BJ (cell line): ENCODE data around the gene APEX2. TPM values are rescaled to one million over a fixed set of nuclear protein-coding genes. Genes with fewer than 3 reads are reported as not detected.
"Not testable (repeated sequence)": the region's sequence is repeated elsewhere in the genome, so short reads cannot be mapped to it uniquely, and the experiment has no call there.

Source experiments
- CTCF ChIA-PET: fragments of 350-600 bp; formaldehyde crosslinking; extraction: SDS; loops from one replicate; lab custom pipeline; 2021; ENCODE audit warnings: antibody characterized with exemption, inconsistent platforms; lab: Yijun Ruan, JAX
- POLR2A ChIA-PET: fragments of 300-600 bp; sonication (Branson Sonifier 250); formaldehyde crosslinking; extraction: SDS; loops from one replicate; lab custom pipeline; 2021; ENCODE audit warnings: antibody characterized with exemption; lab: Charles Lee
- DNase-seq: peaks from one replicate; pipeline ENCODE4 v3.0.0-alpha.2; 2011; ENCODE audit warnings: low read depth
- H3K27me3 ChIP-seq: 2 replicates; pipeline ENCODE4 v1.6.0; 2011; ENCODE audit warnings: low read length; ENCODE audit not compliant: control insufficient read depth, insufficient read depth
- H3K36me3 ChIP-seq: 2 replicates; pipeline ENCODE4 v1.5.1; 2011; ENCODE audit warnings: low read length; ENCODE audit not compliant: control insufficient read depth, insufficient read depth
- H3K4me3 ChIP-seq: 2 replicates; pipeline ENCODE4 v1.5.1; 2011; ENCODE audit warnings: low read depth, mild to moderate bottlenecking, control low read depth, low read length
- CTCF ChIP-seq: IDR thresholded peaks from 2 replicates; pipeline ENCODE4 v1.5.1; 2011; ENCODE audit warnings: low read depth, mild to moderate bottlenecking, control low read depth, inconsistent platforms, low read length, moderate library complexity; ENCODE audit not compliant: insufficient read depth
- polyA plus RNA-seq: library from polyadenylated mRNA; depleted of rRNA; stranded (reverse); fragments of >200 nt; gene quantifications from 2 replicates; pipeline ENCODE4 v1.2.3, GENCODE V29; 2011

APEX2 gene
- polyA plus RNA-seq, 1 experiment = 23.0 TPM

- ChIA-PET POLR2A (no interaction called here), CTCF (no interaction called here)
- Histone ChIP-seq H3K27me3 (no peaks in the 10 kb centered on the region), H3K4me3 (no peak overlapping the region), H3K36me3 (no peaks in the 10 kb centered on the region)
- DNase-seq = no peak
- TF ChIP-seq CTCF = no peak
Observed at GRCh38 chrX:54978448-54978847, 21.7 kb upstream of the APEX2 start.

- H3K27me3 ChIP-seq = no peaks in the 10 kb centered on the region
- POLR2A ChIA-PET = no interaction called here
- DNase-seq = no peak
Observed at GRCh38 chrX:54979432-54979831, 20.7 kb upstream of the APEX2 start.

GRCh38 chrX:54980334-54980733, 19.8 kb upstream of the APEX2 start:
- POLR2A ChIA-PET = no interaction called here
- Histone ChIP-seq H3K27me3 (no peaks in the 10 kb centered on the region), H3K36me3 (no peaks in the 10 kb centered on the region), H3K4me3 (no peak overlapping the region)
- CTCF ChIA-PET = no interaction called here
- TF ChIP-seq CTCF = no peak
- DNase-seq = no peak

More at GRCh38 chrX:54979432-54979831, 20.7 kb upstream of the APEX2 start:
- Histone ChIP-seq H3K4me3 (no peak overlapping the region), H3K36me3 (no peaks in the 10 kb centered on the region)
- CTCF ChIA-PET = no interaction called here
- no peak for TF ChIP-seq CTCF

DNA sequence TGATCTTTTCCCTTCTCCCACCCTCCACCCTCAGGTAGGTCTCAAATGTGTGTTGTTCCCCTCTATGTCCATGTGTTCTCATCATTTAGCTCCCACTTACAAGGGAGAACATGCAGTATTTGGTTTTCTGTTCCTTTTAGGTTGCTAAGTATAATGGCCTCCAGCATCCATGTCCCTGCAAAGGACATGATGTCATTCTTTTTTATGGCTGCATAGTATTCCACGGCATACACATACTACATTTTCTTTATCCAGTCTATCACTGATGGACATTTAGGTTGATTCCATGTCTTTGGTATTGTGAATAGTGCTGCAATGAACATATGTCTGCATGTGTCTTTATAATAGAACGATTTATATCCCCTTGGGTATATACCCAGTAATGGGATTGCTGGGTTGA, 16.9 kb upstream of the APEX2 start:
- H3K4me3 ChIP-seq, CTCF ChIA-PET, H3K36me3 ChIP-seq, DNase-seq, POLR2A ChIA-PET, H3K27me3 ChIP-seq: not testable (repeated sequence)

DNA sequence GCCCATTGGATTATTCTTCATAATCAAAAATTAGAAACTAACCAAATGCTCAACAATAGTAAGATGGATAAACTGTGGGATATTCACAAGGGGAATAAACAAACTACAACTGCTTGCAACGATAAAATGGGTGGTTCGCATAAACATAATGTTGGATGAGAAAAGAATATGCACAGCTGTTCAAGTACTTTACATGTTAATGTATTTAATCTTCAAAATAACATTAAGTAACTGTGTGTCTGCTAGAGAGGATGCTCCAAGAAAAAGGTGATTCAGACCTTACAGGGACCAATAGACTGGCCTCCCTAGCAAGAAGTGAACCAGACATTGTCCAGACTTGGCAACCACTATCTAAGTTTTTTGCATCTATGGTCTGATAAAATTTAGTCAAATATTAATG, 8.5 kb upstream of the APEX2 start:
- no peak for TF ChIP-seq CTCF
- CTCF ChIA-PET = no interaction called here
- DNase-seq = no peak

GRCh38 chrX:54992911-54993622, 7.1 kb upstream of the APEX2 start:
- ChIA-PET CTCF (no interaction called here), POLR2A (no interaction called here)
- no peak for TF ChIP-seq CTCF
- no peak for DNase-seq
- Histone ChIP-seq H3K27me3 (no peaks in the 10 kb centered on the region), H3K36me3 (no peaks in the 10 kb centered on the region), H3K4me3 (no peak overlapping the region)

More for the DNA sequence above, 8.5 kb upstream of the APEX2 start:
- H3K27me3 ChIP-seq = no peaks in the 10 kb centered on the region
- H3K4me3 ChIP-seq = no peak overlapping the region
- H3K36me3 ChIP-seq = no peaks in the 10 kb centered on the region
- POLR2A ChIA-PET = no interaction called here
